K562 (cell line): ENCODE results near the gene PMFBP1. TPM values are rescaled to one million over a fixed set of nuclear protein-coding genes. Genes with fewer than 3 reads are reported as not detected.

ENCODE experiments used
- ADNP ChIP-seq: fragments of 200-800 bp; sonication (Bioruptor generic); IDR thresholded peaks from 2 replicates; pipeline ENCODE4 v1.6.1; 2016; ENCODE audit warnings: missing genetic modification characterization, missing compliant biosample characterization
- EGR1 ChIP-seq: fragments of 450-650 bp; conservative IDR thresholded peaks from 2 replicates; pipeline ENCODE4 v1.6.1; 2017; ENCODE audit warnings: mild to moderate bottlenecking
- FOXA1 ChIP-seq: fragments of 450-650 bp; IDR thresholded peaks from 2 replicates; pipeline ENCODE4 v1.6.1; 2016; ENCODE audit warnings: mild to moderate bottlenecking, borderline replicate concordance
- GABPB1 ChIP-seq: sonication (generic); formaldehyde crosslinking; IDR thresholded peaks from 2 replicates; pipeline ENCODE4 v1.8.0; 2022; ENCODE audit warnings: mild to moderate bottlenecking, missing genetic modification reagents
- GTF2A2 ChIP-seq: IDR thresholded peaks from 2 replicates; pipeline ENCODE4 v1.6.1; 2016; ENCODE audit warnings: mild to moderate bottlenecking, missing genetic modification characterization, missing compliant biosample characterization
- KLF16 ChIP-seq: IDR thresholded peaks from 2 replicates; pipeline ENCODE4 v1.6.1; 2016; ENCODE audit warnings: antibody characterized with exemption
- KLF6 ChIP-seq: fragments of 250-450 bp; sonication (Bioruptor Pico); IDR thresholded peaks from 2 replicates; pipeline ENCODE4 v1.4.0; 2020; ENCODE audit warnings: mild to moderate bottlenecking, moderate library complexity, borderline replicate concordance
- MTA1 ChIP-seq: fragments of 450-650 bp; IDR thresholded peaks from 2 replicates; pipeline ENCODE4 v1.6.1; 2017; ENCODE audit warnings: borderline replicate concordance
- MYC ChIP-seq, 2 experiments: fragments of 250-450 bp in 1 of 2; sonication (Bioruptor Pico) in 1 of 2; IDR thresholded peaks; 2 replicates each; pipeline versions ENCODE4 v1.5.1 to v1.6.1; 2012 to 2021; ENCODE audit warnings: low read depth in 2 of 2, borderline replicate concordance in 1 of 2, improper control_type of control experiment in 1 of 2, low read length in 1 of 2, mild to moderate bottlenecking in 1 of 2, moderate library complexity in 1 of 2
- NUFIP1 ChIP-seq: fragments of 450-650 bp; IDR thresholded peaks from 2 replicates; pipeline ENCODE4 v1.6.1; 2018; ENCODE audit not compliant: partially characterized antibody
- POLR2AphosphoS5 ChIP-seq: IDR thresholded peaks from 2 replicates; pipeline ENCODE4 v1.6.1; 2011; ENCODE audit warnings: mild to moderate bottlenecking, low read depth, low read length, moderate library complexity; ENCODE audit not compliant: control insufficient read depth, insufficient read depth
- POU5F1 ChIP-seq: fragments of 150-350 bp; IDR thresholded peaks from 2 replicates; pipeline ENCODE4 v1.6.1; 2014; ENCODE audit warnings: borderline replicate concordance, low read length, low read depth, mild to moderate bottlenecking; ENCODE audit not compliant: partially characterized antibody
- SMARCA5 ChIP-seq: fragments of 450-650 bp; IDR thresholded peaks from 2 replicates; pipeline ENCODE4 v1.6.1; 2016
- SRSF7 ChIP-seq: fragments of 200-400 bp; formaldehyde crosslinking; optimal IDR thresholded peaks from 2 replicates; pipeline ENCODE3; 2017; ENCODE audit warnings: mild to moderate bottlenecking, low read depth, low read length
- TCFL5 ChIP-seq: fragments of 250-450 bp; sonication (Bioruptor Pico); conservative IDR thresholded peaks from 2 replicates; pipeline ENCODE4 v1.6.1; 2021; ENCODE audit warnings: mild to moderate bottlenecking, moderate library complexity, matching md5 sums
- TSC22D4 ChIP-seq: fragments of 450-650 bp; IDR thresholded peaks from 2 replicates; pipeline ENCODE4 v1.6.1; 2016; ENCODE audit warnings: missing genetic modification characterization, missing biosample characterization, control low read depth
- ZC3H4 ChIP-seq: sonication (generic); formaldehyde crosslinking; IDR thresholded peaks from 2 replicates; pipeline ENCODE4 v1.9.0; 2021; ENCODE audit warnings: missing genetic modification reagents, borderline replicate concordance
- ZNF140 ChIP-seq: fragments of 250-450 bp; sonication (Bioruptor Pico); IDR thresholded peaks from 2 replicates; pipeline ENCODE4 v1.8.0; 2021; ENCODE audit warnings: moderate library complexity, mild to moderate bottlenecking, inconsistent platforms
- ZNF316 ChIP-seq: fragments of 450-650 bp; IDR thresholded peaks from 2 replicates; pipeline ENCODE4 v1.6.1; 2016
- polyA plus RNA-seq, 8 experiments: library from polyadenylated mRNA; depleted of rRNA in 4 of 8; stranded (reverse) in 5 of 8; unstranded in 3 of 8; fragments of >200 nt; fragmentation: Nextera tagmentation in 2 of 8; fragmentation: Illumina TruSeq in 1 of 8; extraction: Ambion mirVana in 2 of 8; extraction: Trizol in 1 of 8; gene quantifications; 2 replicates each; pipeline versions ENCODE4 v1.2.1 to v1.2.3, GENCODE V29; 2011 to 2014; ENCODE audit warnings: inconsistent platforms in 1 of 8, missing spikeins in 1 of 8
- total RNA-seq, 7 experiments: library from RNA; depleted of rRNA in 6 of 7; stranded (reverse); fragments of >200 nt in 6 of 7; fragmentation: Illumina TruSeq in 2 of 7; extraction: Trizol in 2 of 7; gene quantifications; 2 replicates each; pipeline versions ENCODE4 v1.2.1 to v1.2.3, GENCODE V29; 2011 to 2021; ENCODE audit warnings: low replicate concordance in 1 of 7
- TF ChIP-seq, protein P1 (sequence below): fragments of 450-650 bp; IDR thresholded peaks from 2 replicates; pipeline ENCODE4 v1.7.1; 2018; ENCODE audit warnings: mild to moderate bottlenecking, low read depth; ENCODE audit not compliant: partially characterized antibody
- TF ChIP-seq, protein P2 (sequence below): conservative IDR thresholded peaks from 2 replicates; pipeline ENCODE4 v1.6.1; 2011; ENCODE audit warnings: low read depth, mild to moderate bottlenecking, low read length; ENCODE audit not compliant: control insufficient read depth
- TF ChIP-seq, protein P3 (sequence below): fragments of 450-650 bp; conservative IDR thresholded peaks from 2 replicates; pipeline ENCODE4 v1.6.1; 2016; ENCODE audit warnings: missing genetic modification characterization, low read depth, mild to moderate bottlenecking, control low read depth, missing compliant biosample characterization
- TF ChIP-seq, protein P4 (sequence below): fragments of 450-650 bp; formaldehyde crosslinking; IDR thresholded peaks from 2 replicates; pipeline ENCODE4 v1.4.0; 2022; ENCODE audit warnings: mild to moderate bottlenecking, moderate library complexity

PMFBP1 gene
- total and polyA plus RNA-seq, 9 of the 15 experiments (the other 6 are each of a cell fraction or from before 2014, with no cell fraction given): 0.13 to 0.91 (median 0.47) TPM

DNA sequence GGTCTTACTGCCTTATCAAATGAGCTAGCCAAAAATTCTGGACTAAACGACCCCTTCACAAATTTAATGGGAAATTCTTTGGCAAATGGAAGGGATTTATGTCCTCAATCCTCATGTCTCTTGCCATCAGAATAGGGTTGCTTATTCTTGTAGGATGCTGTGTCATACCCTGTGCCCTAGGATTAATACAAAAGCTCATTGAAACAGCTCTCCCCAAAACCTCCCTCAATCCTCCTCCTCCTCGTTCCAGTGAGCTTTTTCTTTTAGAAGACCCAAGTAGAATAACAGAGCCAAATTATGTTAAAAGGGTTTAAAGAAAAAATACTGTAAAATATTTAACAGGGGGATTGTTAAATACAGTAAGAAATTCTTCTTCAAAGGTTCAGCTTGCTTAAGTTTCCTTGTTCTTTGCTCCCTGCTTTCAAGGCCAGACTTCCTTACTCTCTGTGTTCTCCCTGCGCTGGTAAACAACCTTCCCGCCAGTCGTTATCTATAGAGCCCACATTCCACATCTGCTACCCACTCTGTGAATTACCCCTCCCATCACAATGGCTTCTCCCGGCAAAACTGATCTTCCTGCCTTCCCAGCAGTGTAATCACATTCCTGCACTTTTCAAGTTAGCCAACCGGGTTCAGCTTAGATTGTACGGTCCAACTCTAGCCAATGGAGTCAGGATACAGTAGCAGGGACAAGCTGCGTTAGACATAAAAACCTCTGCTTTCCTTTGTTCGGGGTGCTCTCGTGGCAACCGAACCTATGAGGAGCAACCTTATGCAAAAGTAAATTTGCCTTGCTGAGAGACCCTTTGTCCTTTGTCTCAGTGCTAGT is 99.2 kb downstream of the PMFBP1 start (continued):
- TF ChIP-seq, protein P1, sequence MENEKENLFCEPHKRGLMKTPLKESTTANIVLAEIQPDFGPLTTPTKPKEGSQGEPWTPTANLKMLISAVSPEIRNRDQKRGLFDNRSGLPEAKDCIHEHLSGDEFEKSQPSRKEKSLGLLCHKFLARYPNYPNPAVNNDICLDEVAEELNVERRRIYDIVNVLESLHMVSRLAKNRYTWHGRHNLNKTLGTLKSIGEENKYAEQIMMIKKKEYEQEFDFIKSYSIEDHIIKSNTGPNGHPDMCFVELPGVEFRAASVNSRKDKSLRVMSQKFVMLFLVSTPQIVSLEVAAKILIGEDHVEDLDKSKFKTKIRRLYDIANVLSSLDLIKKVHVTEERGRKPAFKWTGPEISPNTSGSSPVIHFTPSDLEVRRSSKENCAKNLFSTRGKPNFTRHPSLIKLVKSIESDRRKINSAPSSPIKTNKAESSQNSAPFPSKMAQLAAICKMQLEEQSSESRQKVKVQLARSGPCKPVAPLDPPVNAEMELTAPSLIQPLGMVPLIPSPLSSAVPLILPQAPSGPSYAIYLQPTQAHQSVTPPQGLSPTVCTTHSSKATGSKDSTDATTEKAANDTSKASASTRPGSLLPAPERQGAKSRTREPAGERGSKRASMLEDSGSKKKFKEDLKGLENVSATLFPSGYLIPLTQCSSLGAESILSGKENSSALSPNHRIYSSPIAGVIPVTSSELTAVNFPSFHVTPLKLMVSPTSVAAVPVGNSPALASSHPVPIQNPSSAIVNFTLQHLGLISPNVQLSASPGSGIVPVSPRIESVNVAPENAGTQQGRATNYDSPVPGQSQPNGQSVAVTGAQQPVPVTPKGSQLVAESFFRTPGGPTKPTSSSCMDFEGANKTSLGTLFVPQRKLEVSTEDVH: peak; percentile 96
- TF ChIP-seq, protein P2, sequence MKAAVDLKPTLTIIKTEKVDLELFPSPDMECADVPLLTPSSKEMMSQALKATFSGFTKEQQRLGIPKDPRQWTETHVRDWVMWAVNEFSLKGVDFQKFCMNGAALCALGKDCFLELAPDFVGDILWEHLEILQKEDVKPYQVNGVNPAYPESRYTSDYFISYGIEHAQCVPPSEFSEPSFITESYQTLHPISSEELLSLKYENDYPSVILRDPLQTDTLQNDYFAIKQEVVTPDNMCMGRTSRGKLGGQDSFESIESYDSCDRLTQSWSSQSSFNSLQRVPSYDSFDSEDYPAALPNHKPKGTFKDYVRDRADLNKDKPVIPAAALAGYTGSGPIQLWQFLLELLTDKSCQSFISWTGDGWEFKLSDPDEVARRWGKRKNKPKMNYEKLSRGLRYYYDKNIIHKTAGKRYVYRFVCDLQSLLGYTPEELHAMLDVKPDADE: no peak
- TF ChIP-seq POLR2AphosphoS5 (no peak), POU5F1 (no peak), EGR1 (no peak), SRSF7 (no peak), FOXA1 (no peak), ZNF140 (CRISPR knock-in tag) (no peak), KLF16 (peak; percentile 21; the same call in 1 of the 2 replicates), ZC3H4 (CRISPR knock-in tag) (no peak), GABPB1 (CRISPR knock-in tag) (no peak), ZNF316 (no peak), SMARCA5 (no peak), NUFIP1 (no peak), ADNP (no peak), KLF6 (CRISPR knock-in tag) (no peak), TCFL5 (CRISPR knock-in tag) (no peak), MTA1 (no peak), TSC22D4 (no peak), MYC (IDR thresholded peaks at IDR 0.05; ENCODE audit: low read depth, low read length) (no peak), MYC (CRISPR knock-in tag; IDR thresholded peaks at IDR 0.05; ENCODE audit: borderline replicate concordance, low read depth) (no peak), GTF2A2 (tag) (no peak)
- TF ChIP-seq, protein P3, sequence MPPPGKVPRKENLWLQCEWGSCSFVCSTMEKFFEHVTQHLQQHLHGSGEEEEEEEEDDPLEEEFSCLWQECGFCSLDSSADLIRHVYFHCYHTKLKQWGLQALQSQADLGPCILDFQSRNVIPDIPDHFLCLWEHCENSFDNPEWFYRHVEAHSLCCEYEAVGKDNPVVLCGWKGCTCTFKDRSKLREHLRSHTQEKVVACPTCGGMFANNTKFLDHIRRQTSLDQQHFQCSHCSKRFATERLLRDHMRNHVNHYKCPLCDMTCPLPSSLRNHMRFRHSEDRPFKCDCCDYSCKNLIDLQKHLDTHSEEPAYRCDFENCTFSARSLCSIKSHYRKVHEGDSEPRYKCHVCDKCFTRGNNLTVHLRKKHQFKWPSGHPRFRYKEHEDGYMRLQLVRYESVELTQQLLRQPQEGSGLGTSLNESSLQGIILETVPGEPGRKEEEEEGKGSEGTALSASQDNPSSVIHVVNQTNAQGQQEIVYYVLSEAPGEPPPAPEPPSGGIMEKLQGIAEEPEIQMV: no peak
- TF ChIP-seq, protein P4, sequence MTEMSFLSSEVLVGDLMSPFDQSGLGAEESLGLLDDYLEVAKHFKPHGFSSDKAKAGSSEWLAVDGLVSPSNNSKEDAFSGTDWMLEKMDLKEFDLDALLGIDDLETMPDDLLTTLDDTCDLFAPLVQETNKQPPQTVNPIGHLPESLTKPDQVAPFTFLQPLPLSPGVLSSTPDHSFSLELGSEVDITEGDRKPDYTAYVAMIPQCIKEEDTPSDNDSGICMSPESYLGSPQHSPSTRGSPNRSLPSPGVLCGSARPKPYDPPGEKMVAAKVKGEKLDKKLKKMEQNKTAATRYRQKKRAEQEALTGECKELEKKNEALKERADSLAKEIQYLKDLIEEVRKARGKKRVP (CRISPR knock-in tag): no peak
